ENCODE data around the gene JHY. TPM values are rescaled to one million over a fixed set of nuclear protein-coding genes. Genes with fewer than 3 reads are reported as not detected.

The JHY gene
- total and polyA plus RNA-seq, 8 donors: 7.3 to 10.0 (median 8.5) TPM

- Histone ChIP-seq H3K4me3 (no peak overlapping the region), H3K9me3 (no peaks in the 10 kb centered on the region), H3K36me3 (no peaks in the 10 kb centered on the region), H3K27me3 (no peaks in the 10 kb centered on the region), H3K27ac (no peak overlapping the region), H3K4me1 (peaks cover 0 to 12% of the 10 kb centered on the region in 2 donors)
- intact Hi-C loops (cut with DNase I): loop anchor here in 1 of 2 donors (5.0 kb wide), 2 partner anchors 55 to 220 kb away; no protein-coding TSS in a partner anchor
- DNase-seq: no peak
- no peak for TF ChIP-seq CTCF (IDR thresholded peaks at IDR 0.05)
- ATAC-seq: no peak
These were observed 30.3 kb upstream of the JHY start for GRCh38 chr11:122852074-122852795.

GRCh38 chr11:122852796-122853160, 29.8 kb upstream of the JHY start:
- no peaks in the 10 kb centered on the region for H3K9me3 ChIP-seq
- H3K4me1 ChIP-seq: peaks cover 0 to 12% of the 10 kb centered on the region in 2 donors
- no peak overlapping the region for H3K4me3 ChIP-seq
- intact Hi-C loops (cut with DNase I): loop anchor here in 1 of 2 donors (5.0 kb wide), 2 partner anchors 55 to 220 kb away; no protein-coding TSS in a partner anchor
- no peak overlapping the region for H3K27ac ChIP-seq
- TF ChIP-seq CTCF (IDR thresholded peaks at IDR 0.05): no peak
- no peaks in the 10 kb centered on the region for H3K27me3 ChIP-seq
- DNase-seq (no peak), ATAC-seq (no peak)
- no peaks in the 10 kb centered on the region for H3K36me3 ChIP-seq

- Histone ChIP-seq H3K4me3 (no peak overlapping the region), H3K36me3 (no peaks in the 10 kb centered on the region), H3K27me3 (no peaks in the 10 kb centered on the region), H3K4me1 (peaks cover 0 to 12% of the 10 kb centered on the region in 2 donors), H3K9me3 (no peaks in the 10 kb centered on the region), H3K27ac (no peak overlapping the region)
- ATAC-seq (no peak), DNase-seq (no peak)
- no peak for TF ChIP-seq CTCF (IDR thresholded peaks at IDR 0.05)
- intact Hi-C loops (cut with DNase I): loop anchor here in 1 of 2 donors (5.0 kb wide), 2 partner anchors 56 to 221 kb away; no protein-coding TSS in a partner anchor
These were observed 29.3 kb upstream of the JHY start for GRCh38 chr11:122853261-122853660.

GRCh38 chr11:122853971-122854446, 28.6 kb upstream of the JHY start:
- peak; percentile 78 for ATAC-seq
- H3K9me3 ChIP-seq: no peaks in the 10 kb centered on the region
- no peak overlapping the region for H3K27ac ChIP-seq
- TF ChIP-seq CTCF (IDR thresholded peaks at IDR 0.05): peak; percentile 51 to 71
- no peaks in the 10 kb centered on the region for H3K27me3 ChIP-seq
- no peaks in the 10 kb centered on the region for H3K36me3 ChIP-seq
- intact Hi-C loops (cut with DNase I): loop anchor here in 1 of 2 donors (5.0 kb wide), 2 partner anchors 57 to 222 kb away; no protein-coding TSS in a partner anchor
- DNase-seq: peak in 2 of 4 donors; percentile 72 to 84
- no peak overlapping the region for H3K4me3 ChIP-seq
- peaks cover 0 to 12% of the 10 kb centered on the region in 2 donors for H3K4me1 ChIP-seq

GRCh38 chr11:122861631-122862030, 20.9 kb upstream of the JHY start:
- H3K4me3 ChIP-seq: no peak overlapping the region
- H3K4me1 ChIP-seq: no peaks in the 10 kb centered on the region
- no peak for TF ChIP-seq CTCF (IDR thresholded peaks at IDR 0.05)
- DNase-seq (no peak), ATAC-seq (no peak)
- peaks cover 8 to 29% of the 10 kb centered on the region in 2 donors for H3K27me3 ChIP-seq
- no peaks in the 10 kb centered on the region for H3K9me3 ChIP-seq
- no peaks in the 10 kb centered on the region for H3K36me3 ChIP-seq
- intact Hi-C loops (cut with DNase I): no loop called here
- H3K27ac ChIP-seq: no peak overlapping the region

Measured in left lung (tissue), 10 donors.